Activated CD8-positive, alpha-beta T cell treated with anti-CD3 and anti-CD28 coated beads, Interleukin-2, amount 10 ng/mL, durations not matched to agents 7 days and 5 days (primary cell): Measurements from ENCODE around the gene AK1. TPM values are rescaled to one million over a fixed set of nuclear protein-coding genes. Genes with fewer than 3 reads are reported as not detected.
"Not testable (repeated sequence)": the region's sequence is repeated elsewhere in the genome, so short reads cannot be mapped to it uniquely, and the experiment has no call there.

Experiments used
- ATAC-seq: fragments of 150-1000 bp; cut with Tn5 transposase; one replicate; pipeline ENCODE4 v1.10.0; 2021; ENCODE audit warnings: moderate library complexity
- CTCF ChIA-PET: fragments of 350-600 bp; sonication (Branson Sonifier 250); formaldehyde crosslinking; loops from one replicate; lab custom pipeline; 2021; ENCODE audit warnings: antibody characterized with exemption; lab: Charles Lee
- POLR2A ChIA-PET: fragments of 350-600 bp; sonication (Branson Sonifier 250); formaldehyde crosslinking; loops from one replicate; lab custom pipeline; 2021; ENCODE audit warnings: antibody characterized with exemption; lab: Charles Lee
- DNase-seq: peaks from one replicate; pipeline ENCODE4 v3.0.0-alpha.2; 2020
- H3K27ac Mint-ChIP-seq: one replicate; pipeline ENCODE4 v1.8.0; 2021; ENCODE audit warnings: mild to moderate bottlenecking, mixed read lengths
- H3K27me3 Mint-ChIP-seq: one replicate; pipeline ENCODE4 v1.8.0; 2021; ENCODE audit warnings: low read depth, mixed read lengths
- H3K36me3 Mint-ChIP-seq: one replicate; pipeline ENCODE4 v1.8.0; 2021; ENCODE audit warnings: low read depth, mixed read lengths
- H3K4me1 Mint-ChIP-seq: one replicate; pipeline ENCODE4 v1.8.0; 2021; ENCODE audit warnings: low read depth, mixed read lengths
- H3K4me3 Mint-ChIP-seq: one replicate; pipeline ENCODE4 v1.8.0; 2021; ENCODE audit warnings: mild to moderate bottlenecking, mixed read lengths
- H3K9me3 Mint-ChIP-seq: one replicate; pipeline ENCODE4 v1.8.0; 2022; ENCODE audit warnings: mixed read lengths; ENCODE audit not compliant: insufficient read depth
- total RNA-seq, 2 experiments: library from RNA; stranded (reverse); gene quantifications; one replicate each; pipeline ENCODE4 v1.2.3, GENCODE V29; 2021

Gene AK1
- total RNA-seq, 2 experiments from 2014 or later = 22.4 to 30.4 TPM

DNA sequence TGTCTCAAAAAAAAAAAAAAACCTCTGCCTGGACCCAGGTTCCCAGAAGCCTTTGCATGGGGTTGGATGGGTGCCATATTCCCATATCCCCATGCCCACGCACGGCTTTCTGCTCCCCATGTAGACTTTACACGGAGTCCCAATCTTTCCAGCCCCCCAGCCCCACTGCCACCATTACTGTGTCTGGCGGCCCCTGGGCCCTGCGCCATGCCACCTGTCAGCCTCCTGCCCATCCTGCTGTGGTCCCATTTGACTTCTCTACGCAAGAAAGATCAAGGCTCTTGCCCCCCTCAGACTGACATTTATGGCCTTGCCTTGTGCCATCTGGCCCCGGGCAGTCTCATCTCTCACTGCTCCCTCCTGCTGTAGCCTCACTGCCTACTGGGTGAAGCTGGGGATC, 6.5 kb upstream of the AK1 start:
- DNase-seq (no peak), ATAC-seq (no peak)
- ChIA-PET CTCF (no interaction called here), POLR2A (no interaction called here)
- Mint-ChIP-seq H3K4me1 (peaks cover 9% of the 10 kb centered on the region), H3K9me3 (no peaks in the 10 kb centered on the region), H3K36me3 (peaks cover 35% of the 10 kb centered on the region), H3K27ac (no peak overlapping the region), H3K4me3 (no peak overlapping the region), H3K27me3 (no peaks in the 10 kb centered on the region)

DNA sequence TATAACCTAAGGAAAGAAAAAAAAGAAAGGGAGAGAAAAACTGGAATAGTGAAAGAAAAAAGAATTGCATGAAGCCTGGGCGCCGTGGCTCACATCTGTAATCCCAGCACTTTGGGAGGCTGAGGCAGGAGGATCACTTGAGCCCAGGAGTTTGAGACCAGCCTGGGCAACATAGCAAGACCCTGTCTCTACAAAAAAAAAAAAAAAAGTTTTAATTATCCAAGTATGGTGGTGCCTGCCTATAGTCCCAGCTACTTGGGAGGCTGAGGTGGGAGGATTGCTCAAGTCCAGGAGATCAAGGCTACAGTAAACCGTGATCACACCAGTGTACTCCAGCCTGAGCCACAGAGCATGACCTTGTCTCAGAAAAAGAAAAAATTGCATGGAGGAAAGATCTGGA, 4.2 kb upstream of the AK1 start:
- not testable (repeated sequence) for H3K27me3 Mint-ChIP-seq, DNase-seq, H3K27ac Mint-ChIP-seq, H3K9me3 Mint-ChIP-seq, ATAC-seq, H3K4me3 Mint-ChIP-seq
- Mint-ChIP-seq H3K36me3 (peaks cover 25% of the 10 kb centered on the region), H3K4me1 (peaks cover 11% of the 10 kb centered on the region)
- POLR2A ChIA-PET = interaction anchor here (1.2 kb wide), 1 partner anchor 40 kb away, joined by 5 read pairs; no protein-coding TSS in a partner anchor
- CTCF ChIA-PET = interaction anchor here (0.9 to 2.1 kb wide), 8 partner anchors 12 to 236 kb away, joined by 3 to 19 read pairs (median 4); partner anchors contain the start of gene ST6GALNAC4

DNA sequence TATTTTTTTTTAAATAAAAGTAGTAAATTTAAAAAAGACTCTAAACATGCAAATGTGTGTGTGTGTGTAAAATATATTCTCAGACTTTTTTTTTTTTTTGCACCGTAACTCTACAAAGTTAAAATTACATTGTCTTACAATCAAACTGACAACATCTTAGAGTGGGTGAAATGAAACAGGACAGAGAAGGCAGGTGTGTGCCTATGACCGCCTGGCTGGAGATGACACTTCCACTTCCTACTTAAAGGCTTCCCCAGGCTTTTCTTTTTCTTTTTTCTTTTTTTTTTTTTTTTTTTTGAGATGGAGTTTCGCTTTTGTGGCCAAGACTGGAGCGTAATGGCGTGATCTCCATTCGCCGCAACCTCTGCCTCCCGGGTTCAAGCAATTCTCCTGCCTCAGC, 2.7 kb upstream of the AK1 start:
- Mint-ChIP-seq H3K9me3 (no peaks in the 10 kb centered on the region), H3K36me3 (peaks cover 16% of the 10 kb centered on the region), H3K27ac (no peak overlapping the region), H3K4me1 (peaks cover 11% of the 10 kb centered on the region), H3K4me3 (no peak overlapping the region), H3K27me3 (peaks cover 3% of the 10 kb centered on the region)
- DNase-seq = no peak
- ChIA-PET POLR2A (no interaction called here), CTCF (no interaction called here)
- ATAC-seq = no peak

DNA sequence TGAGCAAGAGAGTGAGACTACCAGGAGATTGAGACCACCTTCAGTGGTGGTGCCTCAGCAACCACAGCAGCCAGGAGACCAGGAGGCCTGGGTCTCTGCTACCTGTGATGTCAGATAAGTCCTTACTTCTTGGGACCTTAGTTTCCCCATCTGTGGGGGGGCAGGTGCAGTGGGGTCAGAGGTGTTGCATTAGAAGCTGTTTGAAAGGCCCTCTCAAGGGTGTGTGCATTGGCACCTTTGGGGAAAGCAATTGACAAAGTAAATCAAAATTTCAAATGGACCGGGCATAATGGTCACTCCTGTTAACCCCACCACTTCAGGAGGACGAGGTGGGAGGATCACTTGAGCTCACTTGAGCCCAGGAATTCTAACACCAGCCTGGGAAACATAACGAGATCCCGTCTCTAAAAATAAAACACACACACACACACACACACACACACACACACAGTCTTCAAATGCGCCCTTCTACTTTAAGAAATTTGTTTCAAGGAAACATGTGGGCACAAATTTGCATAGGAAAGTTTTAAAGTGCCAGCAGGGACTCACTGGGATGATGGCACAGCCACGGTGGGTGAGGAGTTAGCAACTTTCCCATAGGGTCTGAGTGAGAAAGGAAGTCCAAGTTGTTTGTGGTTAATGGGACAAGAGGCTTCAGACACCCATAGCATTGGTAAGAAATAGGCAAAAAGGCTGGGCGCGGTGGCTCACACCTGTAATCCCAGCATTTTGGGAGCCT, 1.3 kb upstream of the AK1 start:
- Mint-ChIP-seq H3K4me1 (peaks cover 4% of the 10 kb centered on the region), H3K9me3 (no peaks in the 10 kb centered on the region), H3K27ac (no peak overlapping the region), H3K4me3 (no peak overlapping the region), H3K27me3 (peaks cover 3% of the 10 kb centered on the region), H3K36me3 (peaks cover 6% of the 10 kb centered on the region)
- no peak for DNase-seq
- POLR2A ChIA-PET = no interaction called here
- CTCF ChIA-PET = interaction anchor here (0.6 kb wide), 2 partner anchors 144 to 1034 kb away, joined by 3 to 4 read pairs; partner anchors contain the start of gene TOR2A
- ATAC-seq = no peak

DNA sequence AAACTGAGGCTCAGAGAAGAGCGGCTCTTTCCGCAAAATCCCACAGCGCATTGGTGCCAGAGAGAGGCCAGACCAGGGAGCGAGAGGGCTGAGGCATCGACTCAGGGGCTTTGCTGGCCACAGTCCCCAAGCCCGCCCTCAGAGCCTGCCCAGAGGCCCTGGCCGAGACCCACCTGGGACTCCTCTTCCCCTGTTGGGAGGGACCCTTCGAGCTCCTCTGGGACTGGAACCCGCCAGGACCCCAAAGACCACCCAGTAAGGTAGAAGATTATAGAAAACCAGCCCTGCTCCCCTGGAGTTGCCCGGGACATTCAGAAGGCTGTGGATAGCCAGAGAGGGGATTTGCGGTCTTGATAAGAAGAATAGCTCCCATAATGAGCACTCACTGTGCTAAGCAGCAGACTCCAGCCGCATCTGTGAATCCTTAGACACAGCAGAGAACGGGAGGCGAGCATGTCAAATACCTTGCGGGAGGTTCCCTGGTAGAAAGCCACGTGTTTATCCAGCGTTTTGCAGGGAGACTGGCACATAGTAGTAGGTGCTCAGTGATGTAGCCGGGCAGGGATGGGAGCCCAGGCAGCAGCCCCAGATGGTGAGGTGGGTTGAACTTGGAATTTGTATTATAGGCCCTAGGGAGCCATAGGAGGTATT, 651 bp upstream of the AK1 start:
- Mint-ChIP-seq H3K9me3 (no peaks in the 10 kb centered on the region), H3K27me3 (peaks cover 3% of the 10 kb centered on the region), H3K4me1 (peaks cover 4% of the 10 kb centered on the region), H3K36me3 (peaks cover 6% of the 10 kb centered on the region), H3K27ac (no peak overlapping the region), H3K4me3 (no peak overlapping the region)
- POLR2A ChIA-PET = no interaction called here
- DNase-seq = no peak
- CTCF ChIA-PET = interaction anchor here (0.6 kb wide), 1 partner anchor 1033 kb away, joined by 4 read pairs; no protein-coding TSS in a partner anchor
- no peak for ATAC-seq

DNA sequence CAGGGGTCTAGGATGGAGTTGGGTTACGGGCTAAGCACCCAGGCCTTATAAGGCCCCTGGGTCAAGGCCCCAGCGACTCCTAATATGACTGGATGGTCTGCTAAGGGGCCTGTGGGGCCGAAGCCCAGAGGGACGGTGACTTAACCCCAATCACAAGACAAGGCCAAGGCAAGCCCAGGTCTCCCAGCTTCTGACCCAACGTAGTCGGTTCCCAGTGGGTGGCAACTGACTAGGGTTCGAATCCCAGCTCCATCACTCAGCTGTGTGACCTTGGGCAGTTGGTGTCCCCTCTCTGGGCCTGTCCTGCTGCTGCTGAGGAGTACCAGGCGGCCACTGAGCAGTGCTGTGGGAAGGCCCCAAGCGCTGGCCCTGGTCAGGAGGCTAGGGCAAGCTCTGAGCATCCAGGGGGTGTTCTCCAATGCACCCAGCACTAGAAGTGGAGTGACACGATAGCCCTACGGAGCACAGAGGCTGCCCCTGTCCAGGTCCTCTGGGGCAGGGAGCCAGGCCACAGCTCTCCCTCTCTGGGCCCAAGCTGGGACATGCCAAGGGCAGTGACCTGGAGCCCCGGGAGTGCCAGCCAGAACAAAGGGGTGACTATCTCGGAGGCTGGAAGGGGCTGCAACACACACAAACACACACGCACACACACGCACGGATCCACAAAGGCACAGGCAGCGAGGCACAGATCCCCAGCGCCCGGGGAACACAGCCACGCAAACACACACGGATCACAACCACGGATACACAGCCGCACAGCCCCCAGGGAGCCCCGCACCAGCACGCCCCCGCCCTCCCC, 512 bp downstream of the AK1 start:
- DNase-seq (no peak), ATAC-seq (peak; percentile 37)
- peaks cover 3% of the 10 kb centered on the region for H3K36me3 Mint-ChIP-seq
- ChIA-PET POLR2A (no interaction called here), CTCF (no interaction called here)
- no peaks in the 10 kb centered on the region for H3K9me3 Mint-ChIP-seq
- peaks cover 3% of the 10 kb centered on the region for H3K27me3 Mint-ChIP-seq
- H3K27ac Mint-ChIP-seq = no peak overlapping the region
- H3K4me3 Mint-ChIP-seq = no peak overlapping the region
- peaks cover 2% of the 10 kb centered on the region for H3K4me1 Mint-ChIP-seq

DNA sequence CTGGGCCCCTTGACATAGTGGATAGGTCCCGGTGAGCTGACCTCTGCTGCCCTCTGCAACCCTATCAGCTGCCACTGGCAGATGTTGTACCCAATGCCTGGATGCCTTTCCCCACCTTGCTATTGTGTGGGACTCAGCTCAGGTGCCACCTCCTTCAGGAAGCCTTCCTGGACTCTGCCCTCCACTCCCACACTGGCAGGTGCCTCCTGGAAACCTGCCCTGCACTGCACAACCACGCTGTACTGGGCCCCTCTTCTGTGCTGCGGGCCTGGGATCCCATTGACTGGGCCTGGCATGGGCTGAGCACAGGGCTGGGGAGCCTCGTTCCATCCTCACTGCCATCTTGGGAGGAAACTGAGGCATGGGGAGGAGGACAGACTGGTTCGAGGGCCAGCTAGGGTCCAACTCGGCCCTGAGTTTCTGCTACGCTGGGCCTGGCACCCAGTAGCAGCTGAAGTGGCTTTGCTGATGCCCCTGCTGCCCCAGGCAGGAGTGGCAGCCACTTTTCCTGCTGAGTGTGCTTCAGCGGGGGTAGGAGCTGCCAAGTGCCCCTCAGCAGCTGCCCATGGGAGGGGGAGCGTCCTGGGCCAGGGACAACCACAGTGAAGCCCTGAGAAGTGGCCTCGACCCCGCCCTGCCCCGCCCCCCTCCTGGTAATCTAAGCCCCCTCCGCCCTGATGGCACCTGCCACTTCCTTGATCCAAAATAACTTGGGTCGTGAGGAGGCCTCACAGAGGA, 1.3 kb downstream of the AK1 start:
- ChIA-PET CTCF (no interaction called here), POLR2A (no interaction called here)
- peaks cover 3% of the 10 kb centered on the region for H3K36me3 Mint-ChIP-seq
- ATAC-seq (no peak), DNase-seq (no peak)
- H3K27ac Mint-ChIP-seq = peak overlapping the region; percentile 39
- peaks cover 2% of the 10 kb centered on the region for H3K4me1 Mint-ChIP-seq
- no peak overlapping the region for H3K4me3 Mint-ChIP-seq
- H3K27me3 Mint-ChIP-seq = peaks cover 3% of the 10 kb centered on the region
- no peaks in the 10 kb centered on the region for H3K9me3 Mint-ChIP-seq

DNA sequence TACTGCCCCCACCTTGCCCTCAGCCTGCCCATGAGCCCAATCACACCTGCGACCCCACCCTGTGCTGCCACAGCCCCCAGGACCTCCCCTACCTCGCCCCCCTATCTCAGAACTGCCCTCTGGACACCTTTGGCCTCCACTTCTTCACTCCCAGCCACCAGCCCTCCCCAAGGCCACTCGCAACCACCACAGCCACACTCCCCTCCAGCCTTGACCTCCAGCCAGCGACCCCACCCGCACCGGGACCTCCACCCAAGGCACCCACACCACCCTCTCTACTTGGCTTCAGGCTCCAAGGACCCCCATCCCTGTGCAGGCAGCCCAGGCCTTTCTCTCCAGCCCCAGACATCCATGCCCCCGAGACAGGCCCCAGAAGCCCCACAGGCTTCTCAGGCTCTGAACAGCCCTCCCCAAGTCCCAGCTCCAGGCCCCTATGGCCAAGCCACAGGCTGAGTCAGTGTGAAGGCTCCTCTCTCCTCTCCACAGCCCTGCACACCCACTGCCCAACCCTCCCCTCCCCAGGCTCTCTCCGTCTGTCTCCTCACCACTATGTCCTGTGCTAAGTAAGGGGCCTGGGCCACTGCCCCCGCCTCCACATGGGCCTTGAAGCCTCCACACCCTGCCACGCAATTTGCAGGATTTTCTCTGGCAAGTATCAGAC, 2.0 kb downstream of the AK1 start:
- no peak for ATAC-seq
- peaks cover 2% of the 10 kb centered on the region for H3K4me1 Mint-ChIP-seq
- POLR2A ChIA-PET = no interaction called here

DNA sequence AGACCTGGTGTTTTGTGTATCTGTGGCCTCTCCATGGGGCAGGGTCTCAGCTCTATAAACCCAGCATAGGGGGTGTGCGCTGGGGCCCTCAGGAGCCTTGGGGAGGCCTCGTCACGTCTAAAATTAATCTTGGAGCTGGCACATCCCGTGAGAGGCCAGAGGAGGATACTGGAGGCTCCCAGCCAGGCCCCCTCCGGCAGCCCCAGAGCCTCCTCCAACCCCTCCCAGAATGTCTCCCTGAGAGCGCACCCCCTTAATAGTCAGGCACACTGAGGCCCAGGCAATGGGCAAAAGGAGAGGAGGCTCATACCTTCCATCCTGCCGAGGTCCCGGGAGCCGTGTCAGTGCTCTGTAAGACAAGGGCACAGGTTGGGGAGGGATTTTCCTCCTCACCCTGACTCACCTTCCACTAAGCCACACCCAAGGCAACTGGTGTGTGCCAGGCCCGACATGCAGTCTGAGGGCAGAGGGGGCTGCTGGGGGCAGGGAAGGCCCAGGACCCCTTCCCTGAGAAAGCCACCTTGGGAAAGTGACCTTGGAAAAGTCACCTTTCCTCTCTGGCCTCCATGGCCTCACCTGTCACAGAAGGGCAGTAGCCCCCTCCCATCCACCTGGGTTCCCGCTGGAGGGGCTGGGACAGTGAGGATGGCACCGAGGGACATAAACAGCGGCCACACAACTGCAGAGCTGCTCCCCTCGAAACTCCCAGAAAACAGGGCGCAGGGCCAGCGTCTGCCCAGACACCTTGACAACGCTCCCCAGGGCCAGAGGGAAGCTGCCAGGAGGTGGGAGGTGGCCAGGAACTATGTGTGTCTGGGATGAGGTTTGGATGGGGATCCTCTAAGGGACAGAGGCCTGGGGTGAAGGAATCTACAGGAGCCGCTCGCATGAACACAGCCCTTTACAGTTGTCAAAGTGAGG, 2.9 kb downstream of the AK1 start:
- peaks cover 3% of the 10 kb centered on the region for H3K27me3 Mint-ChIP-seq
- ATAC-seq (no peak), DNase-seq (no peak)
- H3K9me3 Mint-ChIP-seq = no peaks in the 10 kb centered on the region
- no peak overlapping the region for H3K27ac Mint-ChIP-seq
- H3K4me3 Mint-ChIP-seq = no peak overlapping the region
- CTCF ChIA-PET = interaction anchor here (0.8 kb wide), 1 partner anchor 46 kb away, joined by 3 read pairs; no protein-coding TSS in a partner anchor
- H3K4me1 Mint-ChIP-seq = peaks cover 6% of the 10 kb centered on the region
- POLR2A ChIA-PET = no interaction called here
- H3K36me3 Mint-ChIP-seq = peaks cover 3% of the 10 kb centered on the region

More for the DNA sequence above, 2.0 kb downstream of the AK1 start:
- DNase-seq = no peak
- peaks cover 3% of the 10 kb centered on the region for H3K36me3 Mint-ChIP-seq
- H3K27ac Mint-ChIP-seq = peak overlapping the region; percentile 20
- no peaks in the 10 kb centered on the region for H3K9me3 Mint-ChIP-seq
- H3K4me3 Mint-ChIP-seq = no peak overlapping the region
- CTCF ChIA-PET = no interaction called here
- peaks cover 3% of the 10 kb centered on the region for H3K27me3 Mint-ChIP-seq

DNA sequence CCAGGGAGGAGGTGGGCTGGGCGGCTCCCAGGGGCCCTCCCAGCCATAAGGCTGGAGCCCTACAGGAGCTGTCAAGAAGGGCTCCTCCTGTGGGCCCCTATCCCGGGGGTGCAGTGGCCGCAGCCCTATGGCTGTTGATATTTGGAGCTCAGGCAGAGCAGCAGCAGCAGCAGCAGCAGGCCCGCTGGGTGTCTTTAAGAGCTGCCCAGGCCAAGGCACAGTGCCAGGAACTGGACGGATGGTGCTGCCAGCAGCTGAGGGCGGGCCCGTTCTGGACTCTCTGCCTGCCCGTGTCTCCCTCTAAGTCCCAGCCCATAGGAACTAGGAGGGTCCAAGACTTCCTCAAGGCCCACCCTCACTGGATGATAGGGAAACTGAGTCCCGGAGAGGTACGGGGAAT, 3.6 kb downstream of the AK1 start:
- ChIA-PET POLR2A (no interaction called here), CTCF (interaction anchor here (0.8 kb wide), 1 partner anchor 47 kb away, joined by 3 read pairs; no protein-coding TSS in a partner anchor)
- H3K36me3 Mint-ChIP-seq = peaks cover under 1% of the 10 kb centered on the region
- ATAC-seq = no peak
- no peaks in the 10 kb centered on the region for H3K9me3 Mint-ChIP-seq
- no peak for DNase-seq
- H3K4me3 Mint-ChIP-seq = no peak overlapping the region
- peaks cover 3% of the 10 kb centered on the region for H3K27me3 Mint-ChIP-seq
- H3K27ac Mint-ChIP-seq = no peak overlapping the region
- H3K4me1 Mint-ChIP-seq = peaks cover 8% of the 10 kb centered on the region
